Measurements from ENCODE around the gene TMEM150C.
"Not testable (repeated sequence)": the region's sequence is repeated elsewhere in the genome, so short reads cannot be mapped to it uniquely, and the experiment has no call there.

The TMEM150C gene

GRCh38 chr4:82567444-82567843 lies 5.7 kb upstream of the TMEM150C start:
- Histone ChIP-seq H3K27me3 (ENCODE audit: control insufficient read depth, insufficient read depth, low read length) (peaks cover 31% of the 10 kb centered on the region), H3K36me3 (ENCODE audit: insufficient read depth, low read length) (no peaks in the 10 kb centered on the region), H3K4me1 (ENCODE audit: control insufficient read depth, insufficient read depth, low read length) (peaks cover under 1% of the 10 kb centered on the region)

GRCh38 chr4:82562564-82562854 lies 721 bp upstream of the TMEM150C start:
- no peaks in the 10 kb centered on the region for H3K9me3 ChIP-seq (replicated peaks; ENCODE audit: low read length)
- H3K4me2 ChIP-seq (ENCODE audit: low read length): peak overlapping the region; percentile 74
- H3K9ac ChIP-seq (ENCODE audit: low read depth, low read length): no peak overlapping the region
- H3K27me3 ChIP-seq (ENCODE audit: control insufficient read depth, insufficient read depth, low read length): peaks cover 56% of the 10 kb centered on the region
- H3K36me3 ChIP-seq (ENCODE audit: insufficient read depth, low read length): no peaks in the 10 kb centered on the region
- peak overlapping the region; percentile 73 for H3K4me3 ChIP-seq (ENCODE audit: low read length)
- peaks cover 4% of the 10 kb centered on the region for H3K4me1 ChIP-seq (ENCODE audit: control insufficient read depth, insufficient read depth, low read length)

More at GRCh38 chr4:82567444-82567843, 5.7 kb upstream of the TMEM150C start:
- H3K9ac ChIP-seq (ENCODE audit: low read depth, low read length): no peak overlapping the region
- H3K9me3 ChIP-seq (replicated peaks; ENCODE audit: low read length): no peaks in the 10 kb centered on the region
- H3K4me2 ChIP-seq (ENCODE audit: low read length): no peak overlapping the region
- H3K4me3 ChIP-seq (ENCODE audit: low read length): no peak overlapping the region

GRCh38 chr4:82560853-82561785 lies 669 bp downstream of the TMEM150C start:
- Histone ChIP-seq H3K9ac (ENCODE audit: low read depth, low read length) (no peak overlapping the region), H3K27me3 (ENCODE audit: control insufficient read depth, insufficient read depth, low read length) (peaks cover 55% of the 10 kb centered on the region), H3K4me3 (ENCODE audit: low read length) (peak overlapping the region; percentile 73)

GRCh38 chr4:82559735-82560120 lies 2.1 kb downstream of the TMEM150C start:
- H3K4me2 ChIP-seq (ENCODE audit: low read length): no peak overlapping the region
- peaks cover 4% of the 10 kb centered on the region for H3K4me1 ChIP-seq (ENCODE audit: control insufficient read depth, insufficient read depth, low read length)
- H3K27me3 ChIP-seq (ENCODE audit: control insufficient read depth, insufficient read depth, low read length): peaks cover 49% of the 10 kb centered on the region
- H3K36me3 ChIP-seq (ENCODE audit: insufficient read depth, low read length): no peaks in the 10 kb centered on the region
- no peak overlapping the region for H3K4me3 ChIP-seq (ENCODE audit: low read length)
- H3K9ac ChIP-seq (ENCODE audit: low read depth, low read length): no peak overlapping the region
- no peaks in the 10 kb centered on the region for H3K9me3 ChIP-seq (replicated peaks; ENCODE audit: low read length)

More at GRCh38 chr4:82560853-82561785, 669 bp downstream of the TMEM150C start:
- no peaks in the 10 kb centered on the region for H3K9me3 ChIP-seq (replicated peaks; ENCODE audit: low read length)
- no peaks in the 10 kb centered on the region for H3K36me3 ChIP-seq (ENCODE audit: insufficient read depth, low read length)
- peak overlapping the region; percentile 74 for H3K4me2 ChIP-seq (ENCODE audit: low read length)
- peaks cover 4% of the 10 kb centered on the region for H3K4me1 ChIP-seq (ENCODE audit: control insufficient read depth, insufficient read depth, low read length)

GRCh38 chr4:82559090-82559734 lies 2.6 kb downstream of the TMEM150C start:
- not testable (repeated sequence) for H3K4me3 ChIP-seq (ENCODE audit: low read length); H3K36me3 ChIP-seq (ENCODE audit: insufficient read depth, low read length); H3K4me2 ChIP-seq (ENCODE audit: low read length); H3K4me1 ChIP-seq (ENCODE audit: control insufficient read depth, insufficient read depth, low read length); H3K9me3 ChIP-seq (replicated peaks; ENCODE audit: low read length); H3K9ac ChIP-seq (ENCODE audit: low read depth, low read length)
- peaks cover 46% of the 10 kb centered on the region for H3K27me3 ChIP-seq (ENCODE audit: control insufficient read depth, insufficient read depth, low read length)

GRCh38 chr4:82555276-82555675 lies 6.5 kb downstream of the TMEM150C start:
- Histone ChIP-seq H3K9ac (ENCODE audit: low read depth, low read length) (no peak overlapping the region), H3K27me3 (ENCODE audit: control insufficient read depth, insufficient read depth, low read length) (peaks cover 29% of the 10 kb centered on the region), H3K4me2 (ENCODE audit: low read length) (no peak overlapping the region), H3K4me1 (ENCODE audit: control insufficient read depth, insufficient read depth, low read length) (no peaks in the 10 kb centered on the region), H3K36me3 (ENCODE audit: insufficient read depth, low read length) (no peaks in the 10 kb centered on the region), H3K9me3 (replicated peaks; ENCODE audit: low read length) (no peaks in the 10 kb centered on the region), H3K4me3 (ENCODE audit: low read length) (no peak overlapping the region)

DNA sequence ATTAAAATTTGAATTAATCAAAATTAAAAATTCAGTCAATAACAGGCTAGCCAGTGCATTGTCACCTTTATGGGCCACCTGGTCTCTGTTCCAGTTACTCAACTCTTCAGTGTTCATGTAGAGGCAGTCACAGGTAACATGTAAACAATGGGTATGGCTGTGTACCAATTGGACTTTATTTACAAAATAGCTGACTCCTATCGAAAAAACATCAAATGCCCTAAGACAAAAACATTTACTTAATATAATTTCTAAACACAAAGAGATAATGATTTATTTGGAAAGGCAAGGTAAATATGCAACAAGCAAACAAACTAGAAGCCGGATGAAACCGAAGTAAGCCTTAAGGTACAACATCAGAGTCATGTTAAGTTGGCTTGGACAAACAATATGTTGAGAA lies 8.8 kb downstream of the TMEM150C start:
- no peak overlapping the region for H3K9ac ChIP-seq (ENCODE audit: low read depth, low read length)
- H3K27me3 ChIP-seq (ENCODE audit: control insufficient read depth, insufficient read depth, low read length): peaks cover 15% of the 10 kb centered on the region
- H3K9me3 ChIP-seq (replicated peaks; ENCODE audit: low read length): no peaks in the 10 kb centered on the region
- no peak overlapping the region for H3K4me3 ChIP-seq (ENCODE audit: low read length)
- H3K36me3 ChIP-seq (ENCODE audit: insufficient read depth, low read length): no peaks in the 10 kb centered on the region
- H3K4me2 ChIP-seq (ENCODE audit: low read length): no peak overlapping the region
- no peaks in the 10 kb centered on the region for H3K4me1 ChIP-seq (ENCODE audit: control insufficient read depth, insufficient read depth, low read length)

GRCh38 chr4:82551734-82552133 lies 10.1 kb downstream of the TMEM150C start:
- H3K9me3 ChIP-seq (replicated peaks; ENCODE audit: low read length): no peaks in the 10 kb centered on the region
- peaks cover 9% of the 10 kb centered on the region for H3K27me3 ChIP-seq (ENCODE audit: control insufficient read depth, insufficient read depth, low read length)
- no peaks in the 10 kb centered on the region for H3K36me3 ChIP-seq (ENCODE audit: insufficient read depth, low read length)
- no peak overlapping the region for H3K9ac ChIP-seq (ENCODE audit: low read depth, low read length)
- H3K4me2 ChIP-seq (ENCODE audit: low read length): no peak overlapping the region
- H3K4me1 ChIP-seq (ENCODE audit: control insufficient read depth, insufficient read depth, low read length): no peaks in the 10 kb centered on the region
- H3K4me3 ChIP-seq (ENCODE audit: low read length): no peak overlapping the region

- not testable (repeated sequence) for H3K4me1 ChIP-seq (ENCODE audit: control insufficient read depth, insufficient read depth, low read length); H3K27me3 ChIP-seq (ENCODE audit: control insufficient read depth, insufficient read depth, low read length); H3K36me3 ChIP-seq (ENCODE audit: insufficient read depth, low read length); H3K4me3 ChIP-seq (ENCODE audit: low read length); H3K9me3 ChIP-seq (replicated peaks; ENCODE audit: low read length); H3K4me2 ChIP-seq (ENCODE audit: low read length); H3K9ac ChIP-seq (ENCODE audit: low read depth, low read length)
These were observed 13.9 kb downstream of the TMEM150C start for GRCh38 chr4:82547850-82548249.

DNA sequence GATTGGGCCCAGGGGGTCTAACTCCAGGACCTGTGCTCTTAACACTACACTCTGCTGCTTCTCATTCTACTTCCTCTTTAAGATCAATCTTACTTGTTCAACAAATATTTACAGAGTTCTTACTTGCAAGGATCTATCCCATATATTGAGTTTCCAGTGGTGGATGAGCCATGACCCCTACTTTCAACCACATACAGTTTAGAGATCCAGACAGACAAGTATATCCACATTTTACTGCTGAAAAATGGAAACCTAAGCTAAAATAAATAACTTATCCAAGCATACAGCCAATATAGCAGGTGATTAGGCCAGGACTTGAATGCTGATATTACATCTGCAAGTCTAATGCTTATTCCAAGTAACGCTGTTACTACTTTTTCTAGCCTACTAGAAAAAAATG lies 18.7 kb downstream of the TMEM150C start:
- Histone ChIP-seq H3K36me3 (ENCODE audit: insufficient read depth, low read length) (no peaks in the 10 kb centered on the region), H3K4me1 (ENCODE audit: control insufficient read depth, insufficient read depth, low read length) (no peaks in the 10 kb centered on the region), H3K9me3 (replicated peaks; ENCODE audit: low read length) (no peaks in the 10 kb centered on the region), H3K4me2 (ENCODE audit: low read length) (no peak overlapping the region), H3K9ac (ENCODE audit: low read depth, low read length) (no peak overlapping the region), H3K4me3 (ENCODE audit: low read length) (no peak overlapping the region), H3K27me3 (ENCODE audit: control insufficient read depth, insufficient read depth, low read length) (no peaks in the 10 kb centered on the region)

DNA sequence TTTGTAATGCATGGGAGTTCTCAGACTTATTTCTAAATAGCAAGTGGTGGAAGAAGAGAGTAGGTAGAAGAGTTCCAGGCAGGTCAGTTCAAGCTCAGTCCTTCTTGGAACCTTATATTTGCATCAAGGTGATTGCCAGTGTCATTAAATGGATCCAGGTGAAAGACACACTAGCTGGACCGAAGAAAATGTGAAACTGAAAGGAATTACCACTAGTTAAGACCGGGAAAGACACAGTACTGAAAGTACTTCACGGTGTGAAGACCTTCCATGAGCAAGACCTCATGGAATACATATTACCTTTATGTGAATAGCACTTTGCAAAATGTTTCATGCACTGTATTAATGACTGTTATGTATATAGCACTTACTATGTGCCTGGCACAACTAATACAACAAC lies 19.1 kb downstream of the TMEM150C start:
- Histone ChIP-seq H3K4me3 (ENCODE audit: low read length) (no peak overlapping the region), H3K27me3 (ENCODE audit: control insufficient read depth, insufficient read depth, low read length) (no peaks in the 10 kb centered on the region), H3K4me2 (ENCODE audit: low read length) (no peak overlapping the region), H3K36me3 (ENCODE audit: insufficient read depth, low read length) (no peaks in the 10 kb centered on the region), H3K4me1 (ENCODE audit: control insufficient read depth, insufficient read depth, low read length) (no peaks in the 10 kb centered on the region), H3K9me3 (replicated peaks; ENCODE audit: low read length) (no peaks in the 10 kb centered on the region), H3K9ac (ENCODE audit: low read depth, low read length) (no peak overlapping the region)

DNA sequence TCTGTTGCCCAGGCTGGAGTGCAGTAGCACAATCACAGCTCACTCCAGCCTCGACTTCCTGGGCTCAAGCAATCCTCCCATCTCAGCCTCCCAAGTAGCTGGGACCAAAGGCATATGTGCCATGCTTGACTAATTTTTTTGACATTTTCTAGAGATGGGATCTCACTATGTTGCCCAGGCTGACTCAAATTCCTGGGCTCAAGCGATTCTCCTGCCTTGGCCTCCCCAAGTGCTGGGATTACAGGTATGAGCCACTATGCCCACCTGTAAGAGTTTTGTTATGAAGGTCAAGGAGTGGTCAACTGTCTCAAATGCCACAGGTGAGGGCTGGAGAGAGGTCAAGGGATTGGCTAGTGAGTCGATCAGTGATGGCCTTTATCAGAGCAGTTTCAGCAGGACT lies 32.5 kb downstream of the TMEM150C start:
- Histone ChIP-seq H3K4me1 (ENCODE audit: control insufficient read depth, insufficient read depth, low read length) (no peaks in the 10 kb centered on the region), H3K36me3 (ENCODE audit: insufficient read depth, low read length) (no peaks in the 10 kb centered on the region), H3K27me3 (ENCODE audit: control insufficient read depth, insufficient read depth, low read length) (peaks cover 14% of the 10 kb centered on the region), H3K9me3 (replicated peaks; ENCODE audit: low read length) (no peaks in the 10 kb centered on the region), H3K9ac (ENCODE audit: low read depth, low read length) (no peak overlapping the region), H3K4me2 (ENCODE audit: low read length) (no peak overlapping the region), H3K4me3 (ENCODE audit: low read length) (no peak overlapping the region)
